Measurements from ENCODE around the gene PLEKHA4.
"Not testable (repeated sequence)": the region's sequence is repeated elsewhere in the genome, so short reads cannot be mapped to it uniquely, and the experiment has no call there.

The PLEKHA4 gene

GRCh38 chr19:48883726-48884125 is 15.3 kb upstream of the PLEKHA4 start:
- no peak for DNase-seq

GRCh38 chr19:48881741-48882657 is 13.6 kb upstream of the PLEKHA4 start:
- DNase-seq: peak in 1 of 2 donors; percentile 33

- DNase-seq: not testable (repeated sequence)
These were observed 11.3 kb upstream of the PLEKHA4 start for GRCh38 chr19:48879696-48880095.

- DNase-seq: no peak
These were observed 10.7 kb upstream of the PLEKHA4 start for GRCh38 chr19:48879025-48879637.

- DNase-seq: no peak
These were observed 10.0 kb upstream of the PLEKHA4 start for GRCh38 chr19:48878196-48879024.

GRCh38 chr19:48877855-48878195 is 9.4 kb upstream of the PLEKHA4 start:
- no peak for DNase-seq

- not testable (repeated sequence) for DNase-seq
These were observed 7.9 kb upstream of the PLEKHA4 start for GRCh38 chr19:48876043-48876981.

GRCh38 chr19:48874303-48875135 is 6.1 kb upstream of the PLEKHA4 start:
- DNase-seq: no peak

- DNase-seq: no peak
These were observed 5.3 kb upstream of the PLEKHA4 start for GRCh38 chr19:48873476-48874302.

- DNase-seq: peak; percentile 20 to 30
These were observed 4.6 kb upstream of the PLEKHA4 start for GRCh38 chr19:48872884-48873475.

GRCh38 chr19:48872182-48872883 is 3.9 kb upstream of the PLEKHA4 start, which contains the start of gene PPP1R15A:
Gene PPP1R15A (plus strand): TSS chr19:48872421. CDS start chr19:48873234, 813 bp downstream.
- peak; percentile 95 to 96 for DNase-seq

- not testable (repeated sequence) for DNase-seq
These were observed 3.2 kb upstream of the PLEKHA4 start for GRCh38 chr19:48871471-48872181.

GRCh38 chr19:48870048-48870447 is 1.6 kb upstream of the PLEKHA4 start:
- no peak for DNase-seq

- DNase-seq: no peak
These were observed 687 bp downstream of the PLEKHA4 start for GRCh38 chr19:48867746-48868113.

GRCh38 chr19:48867123-48867745 is 1.2 kb downstream of the PLEKHA4 start:
- DNase-seq: no peak

GRCh38 chr19:48866692-48867091 is 1.7 kb downstream of the PLEKHA4 start:
- no peak for DNase-seq

- DNase-seq: no peak
These were observed 5.6 kb downstream of the PLEKHA4 start for GRCh38 chr19:48862827-48863226.

- no peak for DNase-seq
These were observed 7.1 kb downstream of the PLEKHA4 start for GRCh38 chr19:48861313-48861712.

Measured in hippocampal formation (tissue), 2 donors.